ENCODE results near the gene GCK. TPM values are rescaled to one million over a fixed set of nuclear protein-coding genes. Genes with fewer than 3 reads are reported as not detected.

The GCK gene
- total and polyA plus RNA-seq, 4 donors: 0.09 to 12.7 (median 0.44) TPM

- TF ChIP-seq REST (IDR thresholded peaks at IDR 0.05): no peak
Measured at GRCh38 chr7:44212018-44212417, 22.8 kb upstream of the GCK start (continued).

GRCh38 chr7:44211126-44211675, 22.0 kb upstream of the GCK start:
- Histone ChIP-seq H3K9ac (ENCODE audit: low read depth in 1 of 2, low read length in 2 of 2) (peak overlapping the region in 1 of 2 donors; percentile 19), H3K4me3 (ENCODE audit: low read depth in 1 of 3, low read length in 3 of 3) (no peak overlapping the region), H3K27ac (ENCODE audit: low read depth in 1 of 2, low read length in 2 of 2) (no peak overlapping the region), H3K36me3 (ENCODE audit: control insufficient read depth in 4 of 4, insufficient read depth in 3 of 4, low read depth in 1 of 4, low read length in 3 of 4) (peaks cover 18 to 70% (median 49%) of the 10 kb centered on the region in 4 donors), H3K4me1 (ENCODE audit: control insufficient read depth in 4 of 4, insufficient read depth in 4 of 4, low read length in 3 of 4) (no peaks in the 10 kb centered on the region), H3K9me3 (ENCODE audit: control insufficient read depth in 4 of 4, low read length in 3 of 4) (no peaks in the 10 kb centered on the region), H3K27me3 (ENCODE audit: control insufficient read depth in 4 of 4, insufficient read depth in 4 of 4, low read length in 3 of 4) (no peaks in the 10 kb centered on the region)
- no peak for TF ChIP-seq HNF4A (conservative IDR thresholded peaks at IDR 0.05)
- TF ChIP-seq JUND (IDR thresholded peaks at IDR 0.05): no peak
- TF ChIP-seq TAF1 (conservative IDR thresholded peaks at IDR 0.05): no peak
- no peak for TF ChIP-seq MAX (IDR thresholded peaks at IDR 0.05)
- TF ChIP-seq RAD21 (IDR thresholded peaks at IDR 0.05): no peak
- TF ChIP-seq FOXA1 (IDR thresholded peaks at IDR 0.05): no peak
- TF ChIP-seq YY1 (IDR thresholded peaks at IDR 0.05): no peak
- no peak for TF ChIP-seq FOXA2 (IDR thresholded peaks at IDR 0.05)
- TF ChIP-seq GABPA (IDR thresholded peaks at IDR 0.05 in 1 of 2, conservative IDR thresholded peaks at IDR 0.05 in 1 of 2): no peak
- no peak for TF ChIP-seq REST (IDR thresholded peaks at IDR 0.05)
- no peak for TF ChIP-seq NR2F2 (IDR thresholded peaks at IDR 0.05)
- no peak for TF ChIP-seq CTCF (IDR thresholded peaks at IDR 0.05; ENCODE audit: low read depth, low read length, missing input control)
- TF ChIP-seq ATF3 (IDR thresholded peaks at IDR 0.05): no peak
- no peak for TF ChIP-seq SP1 (IDR thresholded peaks at IDR 0.05)
- no peak for TF ChIP-seq HNF4G (IDR thresholded peaks at IDR 0.05)
- no peak for TF ChIP-seq EGR1 (IDR thresholded peaks at IDR 0.05; ENCODE audit: low read depth in 2 of 2)
- TF ChIP-seq ZBTB33 (IDR thresholded peaks at IDR 0.05): no peak
- no peak for DNase-seq (ENCODE audit: low spot score)
- 93% methylated on average over 10 of the region's 10 CpGs for WGBS
